Pancreas (tissue), 10 donors: Measurements from ENCODE around the gene GMPPA. TPM values are rescaled to one million over a fixed set of nuclear protein-coding genes. Genes with fewer than 3 reads are reported as not detected.

ENCODE experiments used
- ATAC-seq, 4 donors: fragments of 200-7000 bp; cut with Tn5 transposase; one replicate each; pipeline versions ENCODE4 v1.8.0 to v1.9.1; 2020; ENCODE audit warnings: mild to moderate bottlenecking in 4 of 4, moderate library complexity in 4 of 4
- DNase-seq, 6 donors: peaks; one replicate each; pipeline ENCODE4 v3.0.0-alpha.2; 2020
- FAIRE-seq: peaks from 2 replicates; lab custom pipeline; 2012; peaks lifted over from hg19 to GRCh38; lab: Jason Lieb, UNC
- H3K27ac ChIP-seq, 4 donors: fragments of 200-600 bp; sonication (generic); 1 replicate in 3 of 4; 2 replicates in 1 of 4; pipeline versions ENCODE4 v1.5.0 to v1.8.0; 2020
- H3K27me3 ChIP-seq, 4 donors: fragments of 200-600 bp; one replicate each; pipeline ENCODE4 v1.8.0; 2021
- H3K36me3 ChIP-seq, 3 donors: fragments of 200-600 bp; sonication (generic) in 1 of 3; one replicate each; pipeline versions ENCODE4 v1.5.0 to v1.8.0; 2020 to 2021
- H3K4me1 ChIP-seq, 3 donors: fragments of 200-600 bp; one replicate each; pipeline ENCODE4 v1.8.0; 2021
- H3K4me3 ChIP-seq, 4 donors: fragments of 200-600 bp; sonication (generic) in 2 of 4; one replicate each; pipeline versions ENCODE4 v1.5.0 to v1.8.0; 2020 to 2021
- H3K9me3 ChIP-seq, 4 donors: fragments of 200-600 bp; one replicate each; pipeline ENCODE4 v1.8.0; 2021
- WGBS, 2 donors: extraction: QIAGEN DNeasy Blood & Tissue Kit; methylation state at CpG; one replicate each; pipeline ENCODE4 v1.1.7; 2013; 5-methylcytosine and 5-hydroxymethylcytosine counted together
- intact Hi-C, 3 donors: fragments of 100-400 bp; cut with DNase I; formaldehyde crosslinking; loops; one replicate each; pipeline versions ENCODE4 v1.11.1 to v1.14.2; 2022
- polyA plus RNA-seq, 2 donors: library from polyadenylated mRNA; stranded (reverse); fragments of 200-250 nt; gene quantifications; one replicate each; pipeline ENCODE4 v1.2.3, GENCODE V29; 2013
- total RNA-seq, 6 donors: library from RNA; stranded (reverse); fragmentation: NEBNext Ultra II Directional in 4 of 6; extraction: Animal tissue kit (Norgen Biotek cat#: 25700) in 4 of 6; gene quantifications; one replicate each; pipeline versions ENCODE4 v1.2.1 to v1.2.4, GENCODE V29; 2021 to 2023
- TF ChIP-seq, protein P1 (sequence below), 4 donors: fragments of 200-600 bp; sonication (generic) in 3 of 4; IDR thresholded peaks; one replicate each; pipeline versions ENCODE4 v1.5.0 to v1.8.0; 2021; ENCODE audit warnings: antibody characterized with exemption in 4 of 4
- donor health status: healthy with polysubstance abuse.
- donor health status: DM: no; HTN: no; CAD: no; lungs with moderate emphysema.
- donor health status: DM: no; HTN: no; CAD: no.
- donor health status: control.
- donor health status: control.
- donor health status: Bipolar disorder and iron deficiency.
- donor health status: DM: yes; HTN: yes; CAD: no.
- donor health status: DM: no; HTN: no; CAD: no.
- donor health status: DM: no; HTN: no; CAD: no.
- donor health status: DM: yes; HTN: yes; CAD: no.

The GMPPA gene
- total and polyA plus RNA-seq, 8 donors = 24.4 to 90.8 (median 35.6) TPM

DNA sequence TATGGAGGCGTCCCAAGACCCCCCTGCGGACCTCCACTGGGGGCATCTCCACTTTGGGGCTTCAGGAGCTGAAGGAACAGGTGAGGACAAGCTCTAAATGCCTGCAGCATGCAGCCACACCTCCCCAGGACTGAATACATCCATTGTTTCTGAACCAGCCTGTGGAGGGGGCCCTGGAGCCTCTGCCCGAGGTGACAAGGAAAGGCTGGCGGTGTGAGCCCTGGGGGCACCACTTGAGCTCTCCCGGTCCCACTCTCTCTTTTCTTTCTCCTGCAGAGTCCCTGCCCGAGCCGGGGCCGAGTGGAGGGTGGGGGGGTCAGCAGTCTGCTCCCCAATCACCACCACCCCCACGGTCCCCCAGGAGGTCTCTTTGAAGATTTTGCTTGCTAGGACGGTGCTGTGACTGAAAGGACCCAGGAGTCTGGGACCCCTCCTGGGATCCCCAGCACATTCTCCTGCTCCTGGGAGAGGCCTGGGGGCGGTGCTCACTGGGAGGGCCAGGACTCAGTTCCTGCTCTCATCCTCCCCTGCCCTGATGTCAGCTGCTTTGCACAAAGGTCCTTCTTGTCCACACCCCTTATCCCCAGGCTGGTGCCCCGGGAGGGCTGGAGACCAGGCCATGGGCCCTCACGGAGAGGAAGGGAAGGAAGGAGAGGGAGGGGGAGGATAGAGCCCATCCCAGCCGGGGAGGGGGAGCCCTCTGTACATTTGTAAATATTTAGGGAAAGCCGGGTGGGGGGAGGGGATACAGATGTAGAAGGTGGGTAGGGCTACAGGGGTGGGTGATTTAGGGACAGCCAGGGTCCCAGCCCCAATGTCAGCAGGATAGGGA, 39.2 kb downstream of the GMPPA start:
- Histone ChIP-seq H3K9me3 (no peaks in the 10 kb centered on the region), H3K36me3 (peaks cover 2 to 26% (median 19%) of the 10 kb centered on the region in 3 donors), H3K4me1 (peaks cover 0 to 5% (median 4%) of the 10 kb centered on the region in 3 donors), H3K4me3 (no peak overlapping the region), H3K27me3 (no peaks in the 10 kb centered on the region), H3K27ac (no peak overlapping the region)
- WGBS, 2 donors = 54 to 58% methylated on average over 12 to 14 of the region's 15 CpGs
- DNase-seq = peak in 1 of 6 donors; percentile 67
- no peak for ATAC-seq
- no peak for FAIRE-seq
- intact Hi-C loops = loop anchor here in 1 of 3 donors (10.0 kb wide), 2 partner anchors 73 to 107 kb away; no protein-coding TSS in a partner anchor
- TF ChIP-seq, protein P1, sequence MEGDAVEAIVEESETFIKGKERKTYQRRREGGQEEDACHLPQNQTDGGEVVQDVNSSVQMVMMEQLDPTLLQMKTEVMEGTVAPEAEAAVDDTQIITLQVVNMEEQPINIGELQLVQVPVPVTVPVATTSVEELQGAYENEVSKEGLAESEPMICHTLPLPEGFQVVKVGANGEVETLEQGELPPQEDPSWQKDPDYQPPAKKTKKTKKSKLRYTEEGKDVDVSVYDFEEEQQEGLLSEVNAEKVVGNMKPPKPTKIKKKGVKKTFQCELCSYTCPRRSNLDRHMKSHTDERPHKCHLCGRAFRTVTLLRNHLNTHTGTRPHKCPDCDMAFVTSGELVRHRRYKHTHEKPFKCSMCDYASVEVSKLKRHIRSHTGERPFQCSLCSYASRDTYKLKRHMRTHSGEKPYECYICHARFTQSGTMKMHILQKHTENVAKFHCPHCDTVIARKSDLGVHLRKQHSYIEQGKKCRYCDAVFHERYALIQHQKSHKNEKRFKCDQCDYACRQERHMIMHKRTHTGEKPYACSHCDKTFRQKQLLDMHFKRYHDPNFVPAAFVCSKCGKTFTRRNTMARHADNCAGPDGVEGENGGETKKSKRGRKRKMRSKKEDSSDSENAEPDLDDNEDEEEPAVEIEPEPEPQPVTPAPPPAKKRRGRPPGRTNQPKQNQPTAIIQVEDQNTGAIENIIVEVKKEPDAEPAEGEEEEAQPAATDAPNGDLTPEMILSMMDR (IDR thresholded peaks at IDR 0.05) = no peak

DNA sequence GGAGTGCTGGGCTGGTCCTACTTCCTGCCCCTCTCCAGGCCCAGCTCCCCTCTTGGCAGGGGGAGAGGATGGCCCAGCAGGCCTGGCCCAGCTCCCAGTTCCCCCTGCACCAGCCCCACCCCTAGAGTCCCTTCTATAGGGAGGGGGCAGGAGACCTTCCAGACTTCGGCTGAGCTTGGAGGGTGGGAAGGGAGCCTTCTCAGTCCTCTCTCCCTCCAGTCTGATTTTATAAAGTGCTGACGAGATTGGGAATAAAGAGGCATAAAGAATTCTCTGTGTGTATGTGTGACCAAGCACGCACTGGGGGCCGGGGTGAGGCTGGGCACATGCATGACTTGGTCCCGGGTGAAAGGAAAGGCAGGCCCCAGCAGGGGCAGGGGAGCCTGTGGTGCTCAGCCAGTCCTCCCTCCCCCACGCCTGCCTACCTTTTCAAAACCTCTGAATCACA, 39.8 kb downstream of the GMPPA start:
- intact Hi-C loops = loop anchor here in 1 of 3 donors (10.0 kb wide), 2 partner anchors 74 to 106 kb away; no protein-coding TSS in a partner anchor
- FAIRE-seq (no peak), ATAC-seq (no peak), DNase-seq (no peak)
- Histone ChIP-seq H3K4me1 (peaks cover 0 to 5% (median 4%) of the 10 kb centered on the region in 3 donors), H3K4me3 (no peak overlapping the region), H3K9me3 (no peaks in the 10 kb centered on the region), H3K27me3 (no peaks in the 10 kb centered on the region), H3K27ac (no peak overlapping the region), H3K36me3 (peaks cover 2 to 26% (median 19%) of the 10 kb centered on the region in 3 donors)
- 72 to 78% methylated on average over 6 of the region's 6 CpGs for WGBS, 2 donors
- TF ChIP-seq, protein P1 (IDR thresholded peaks at IDR 0.05) = no peak

DNA sequence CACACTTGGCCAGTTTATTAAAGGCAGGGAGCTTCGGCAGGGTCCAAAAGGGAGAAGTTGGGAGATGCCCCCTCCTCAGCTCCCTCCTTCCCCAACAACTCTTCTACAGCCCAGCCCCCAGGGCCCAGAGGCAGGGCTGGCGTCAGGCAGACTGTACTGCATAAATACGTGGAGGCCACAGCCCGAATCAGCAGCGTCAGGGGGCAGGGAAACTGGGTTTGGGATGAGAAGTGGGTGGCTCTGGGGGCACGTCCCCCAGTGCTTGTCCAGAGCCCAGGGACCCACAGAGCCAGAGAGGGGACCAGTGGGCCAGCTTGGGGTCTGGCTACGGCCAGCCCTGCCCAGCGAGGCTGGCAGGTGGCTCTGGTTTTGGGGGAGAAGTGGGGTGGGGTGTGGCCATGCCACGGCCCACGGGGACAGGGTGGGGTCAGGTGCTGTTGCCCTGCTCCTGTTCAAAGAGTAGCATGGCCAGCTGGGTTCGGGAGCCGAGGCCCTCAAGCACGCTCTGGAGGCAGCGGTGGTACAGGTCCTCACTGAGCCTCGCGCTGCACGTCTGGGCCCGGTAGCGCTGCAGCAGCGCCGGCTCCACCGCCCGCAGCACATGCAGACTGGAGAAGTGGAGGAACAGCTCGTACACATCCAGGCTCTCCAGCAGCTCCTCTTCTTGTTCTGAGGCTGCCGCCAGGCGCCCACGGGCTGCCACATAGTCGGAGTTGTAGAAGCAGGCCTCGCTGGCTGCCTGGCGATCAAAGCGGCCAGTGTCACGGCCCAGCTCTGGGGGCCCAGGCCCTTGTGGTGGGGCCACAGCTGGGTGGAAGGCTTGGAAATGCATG, 40.5 kb downstream of the GMPPA start:
- ATAC-seq (no peak), DNase-seq (peak in 1 of 6 donors; percentile 75), FAIRE-seq (no peak)
- Histone ChIP-seq H3K27ac (no peak overlapping the region), H3K9me3 (no peaks in the 10 kb centered on the region), H3K36me3 (peaks cover 2 to 26% (median 19%) of the 10 kb centered on the region in 3 donors), H3K4me1 (peaks cover 0 to 5% (median 4%) of the 10 kb centered on the region in 3 donors), H3K4me3 (no peak overlapping the region), H3K27me3 (no peaks in the 10 kb centered on the region)
- intact Hi-C loops = loop anchor here in 1 of 3 donors (10.0 kb wide), 2 partner anchors 74 to 106 kb away; no protein-coding TSS in a partner anchor
- TF ChIP-seq, protein P1 (IDR thresholded peaks at IDR 0.05) = no peak
- 86 to 87% methylated on average over 30 to 32 of the region's 32 CpGs for WGBS, 2 donors

DNA sequence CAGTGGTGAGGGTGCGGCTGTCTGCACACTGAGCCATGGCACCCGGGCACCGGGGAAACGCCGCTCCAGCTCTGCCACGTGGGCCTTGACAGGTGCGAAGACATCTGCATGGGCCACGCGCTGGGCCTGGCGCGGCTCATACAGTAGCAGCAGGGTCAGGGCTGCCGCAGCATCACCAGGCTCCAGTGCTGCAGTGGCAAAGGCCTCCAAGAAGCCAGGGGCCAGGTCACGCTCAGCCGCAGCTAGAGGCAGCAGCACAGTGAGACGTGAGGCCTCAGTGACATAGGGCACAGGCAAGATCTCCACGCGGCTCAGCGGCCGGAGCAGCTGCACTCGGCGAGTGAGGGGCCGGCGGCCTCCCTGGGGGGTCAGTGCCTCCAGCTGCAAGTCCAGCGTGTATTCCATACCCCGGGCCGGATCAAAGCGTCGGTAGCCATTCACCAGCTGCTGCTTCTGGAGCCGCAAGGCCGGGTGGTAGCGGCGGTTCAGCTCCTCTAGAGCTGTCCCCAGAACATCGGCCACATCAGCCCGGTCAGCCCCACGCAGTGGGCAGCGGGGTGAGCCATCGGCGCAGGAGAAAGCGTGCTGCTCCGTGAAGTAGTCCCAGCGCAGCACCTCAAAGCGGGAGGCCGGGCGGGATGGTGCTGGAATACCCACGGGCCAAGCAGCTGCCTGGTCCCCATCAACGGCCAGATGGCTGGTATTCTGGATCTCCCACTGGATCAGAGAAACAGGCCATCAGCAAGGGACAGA, 41.4 kb downstream of the GMPPA start:
- H3K36me3 ChIP-seq = peaks cover 2 to 26% (median 19%) of the 10 kb centered on the region in 3 donors
- peaks cover 0 to 9% (median 5%) of the 10 kb centered on the region in 3 donors for H3K4me1 ChIP-seq
- peak in 2 of 6 donors; percentile 60 to 82 for DNase-seq
- H3K4me3 ChIP-seq = no peak overlapping the region
- ATAC-seq = no peak
- H3K27me3 ChIP-seq = no peaks in the 10 kb centered on the region
- 90 to 92% methylated on average over 46 of the region's 46 CpGs for WGBS, 2 donors
- H3K9me3 ChIP-seq = no peaks in the 10 kb centered on the region
- intact Hi-C loops = loop anchor here (2.0 to 10.0 kb wide), 4 partner anchors 75 to 105 kb away; no protein-coding TSS in a partner anchor
- TF ChIP-seq, protein P1 (IDR thresholded peaks at IDR 0.05) = no peak
- no peak for FAIRE-seq
- H3K27ac ChIP-seq = no peak overlapping the region
